GM23338 (cell line): Measurements from ENCODE around the gene FGGY. TPM values are rescaled to one million over a fixed set of nuclear protein-coding genes. Genes with fewer than 3 reads are reported as not detected.

Source experiments
- ATAC-seq: fragments of 200-7000 bp; cut with Tn5 transposase; 3 replicates; pipeline ENCODE4 v1.9.1; 2020
- DNase-seq: peaks from one replicate; pipeline ENCODE4 v3.0.0-alpha.2; 2015; ENCODE audit warnings: low spot score
- H2AFZ ChIP-seq: fragments of 200-600 bp; sonication (generic); 2 replicates; pipeline ENCODE4 v1.8.0; 2016; ENCODE audit warnings: antibody characterized with exemption, mild to moderate bottlenecking, moderate library complexity
- H3F3A ChIP-seq: fragments of 200-600 bp; sonication (generic); replicated peaks from 2 replicates; pipeline ENCODE4 v1.8.0; 2017; ENCODE audit warnings: antibody characterized with exemption, mixed run types, low read depth
- H3K27ac ChIP-seq: fragments of 200-600 bp; sonication (generic); 2 replicates; pipeline ENCODE4 v1.6.1; 2016; ENCODE audit warnings: low read depth
- H3K27me3 ChIP-seq: fragments of 200-600 bp; sonication (generic); 2 replicates; pipeline ENCODE4 v1.8.0; 2016; ENCODE audit warnings: mild to moderate bottlenecking, mixed run types, moderate library complexity; ENCODE audit not compliant: insufficient read depth
- H3K36me3 ChIP-seq: fragments of 200-600 bp; sonication (generic); 2 replicates; pipeline ENCODE4 v1.8.0; 2016; ENCODE audit warnings: mild to moderate bottlenecking; ENCODE audit not compliant: insufficient read depth
- H3K4me1 ChIP-seq: fragments of 200-600 bp; sonication (generic); 2 replicates; pipeline ENCODE4 v1.8.0; 2016; ENCODE audit warnings: mild to moderate bottlenecking, moderate library complexity; ENCODE audit not compliant: insufficient read depth
- H3K4me2 ChIP-seq: fragments of 200-600 bp; sonication (generic); 2 replicates; pipeline ENCODE4 v1.7.1; 2017; ENCODE audit warnings: mixed run types
- H3K4me3 ChIP-seq: fragments of 200-600 bp; sonication (generic); 2 replicates; pipeline ENCODE4 v1.6.1; 2016; ENCODE audit warnings: mixed run types
- H3K79me2 ChIP-seq: fragments of 200-600 bp; sonication (generic); replicated peaks from 2 replicates; pipeline ENCODE4 v1.8.0; 2017; ENCODE audit warnings: mild to moderate bottlenecking; ENCODE audit not compliant: insufficient read depth
- H3K9me2 ChIP-seq: fragments of 200-600 bp; sonication (generic); 2 replicates; pipeline ENCODE4 v1.8.0; 2017; ENCODE audit not compliant: insufficient read depth
- H4K20me1 ChIP-seq: fragments of 200-600 bp; sonication (generic); replicated peaks from 2 replicates; pipeline ENCODE4 v1.8.0; 2017; ENCODE audit warnings: mild to moderate bottlenecking; ENCODE audit not compliant: insufficient read depth
- H3K27ac Mint-ChIP-seq: 2 replicates; pipeline ENCODE4 v1.8.0; 2020; ENCODE audit warnings: inconsistent platforms, mild to moderate bottlenecking, moderate library complexity, mixed read lengths
- H3K27me3 Mint-ChIP-seq: 3 replicates; pipeline ENCODE4 v1.8.0; 2022; ENCODE audit warnings: low read depth, mild to moderate bottlenecking, moderate library complexity, mixed read lengths, inconsistent platforms; ENCODE audit not compliant: insufficient read depth, poor library complexity
- H3K36me3 Mint-ChIP-seq: 3 replicates; pipeline ENCODE4 v1.8.0; 2021; ENCODE audit warnings: low read depth, mild to moderate bottlenecking, inconsistent platforms, moderate library complexity, mixed read lengths
- H3K4me1 Mint-ChIP-seq: 3 replicates; pipeline ENCODE4 v1.8.0; 2020; ENCODE audit warnings: mild to moderate bottlenecking, inconsistent platforms, mixed read lengths
- H3K4me3 Mint-ChIP-seq: 3 replicates; pipeline ENCODE4 v1.8.0; 2021; ENCODE audit warnings: moderate library complexity, mild to moderate bottlenecking, inconsistent platforms, mixed read lengths
- H3K9me3 Mint-ChIP-seq: 3 replicates; pipeline ENCODE4 v1.8.0; 2020; ENCODE audit warnings: moderate library complexity, mild to moderate bottlenecking, inconsistent platforms, mixed read lengths
- CREB1 ChIP-seq: fragments of 250-450 bp; sonication (Bioruptor Pico); IDR thresholded peaks from 2 replicates; pipeline ENCODE4 v1.5.0; 2020; ENCODE audit warnings: low read depth, mild to moderate bottlenecking, moderate library complexity
- ETS1 ChIP-seq: IDR thresholded peaks from 2 replicates; pipeline ENCODE4 v1.6.1; 2016; ENCODE audit warnings: antibody characterized with exemption
- EZH2phosphoT487 ChIP-seq: fragments of 200-600 bp; sonication (generic); IDR thresholded peaks from one replicate; pipeline ENCODE4 v1.8.1; 2018; ENCODE audit warnings: antibody characterized with exemption; ENCODE audit not compliant: unreplicated experiment
- JUNB ChIP-seq: IDR thresholded peaks from one replicate; pipeline ENCODE4 v1.6.1; 2016; ENCODE audit warnings: antibody characterized with exemption; ENCODE audit not compliant: unreplicated experiment
- POLR2AphosphoS5 ChIP-seq: IDR thresholded peaks from 2 replicates; pipeline ENCODE4 v1.6.1; 2016; ENCODE audit warnings: antibody characterized with exemption, low read depth
- REST ChIP-seq: IDR thresholded peaks from one replicate; pipeline ENCODE4 v1.6.1; 2018; ENCODE audit warnings: antibody characterized with exemption; ENCODE audit not compliant: unreplicated experiment
- STAT1 ChIP-seq: IDR thresholded peaks from one replicate; pipeline ENCODE4 v1.6.1; 2016; ENCODE audit warnings: antibody characterized with exemption; ENCODE audit not compliant: unreplicated experiment
- ZNF114 ChIP-seq: fragments of 250-450 bp; sonication (Bioruptor Pico); IDR thresholded peaks from 2 replicates; pipeline ENCODE4 v1.5.0; 2020; ENCODE audit warnings: mild to moderate bottlenecking, moderate library complexity
- ZNF331 ChIP-seq: fragments of 250-450 bp; sonication (Bioruptor Pico); IDR thresholded peaks from 2 replicates; pipeline ENCODE4 v1.5.0; 2020; ENCODE audit warnings: low read depth, mild to moderate bottlenecking, moderate library complexity
- ZNF462 ChIP-seq: fragments of 250-450 bp; sonication (Bioruptor Pico); IDR thresholded peaks from 2 replicates; pipeline ENCODE4 v1.5.0; 2020; ENCODE audit warnings: mild to moderate bottlenecking, moderate library complexity
- polyA plus RNA-seq: library from polyadenylated mRNA; unstranded; fragments of >200 nt; fragmentation: Nextera tagmentation; extraction: Ambion mirVana; gene quantifications from 2 replicates; pipeline ENCODE4 v1.2.1, GENCODE V29; 2016
- total RNA-seq: library from RNA; depleted of rRNA; stranded (reverse); fragments of >200 nt; shearing (Covaris generic); gene quantifications from 2 replicates; pipeline ENCODE4 v1.2.3, GENCODE V29; 2014

The FGGY gene
- total and polyA plus RNA-seq, 2 experiments from 2014 or later = 10.9 to 21.4 TPM

GRCh38 chr1:59671953-59672305, 375.0 kb downstream of the FGGY start:
- no peaks in the 10 kb centered on the region for H3K36me3 ChIP-seq
- Mint-ChIP-seq H3K27ac (no peak overlapping the region), H3K4me1 (peaks cover 46% of the 10 kb centered on the region), H3K9me3 (no peaks in the 10 kb centered on the region), H3K4me3 (no peak overlapping the region), H3K27me3 (peaks cover 1% of the 10 kb centered on the region), H3K36me3 (peaks cover 4% of the 10 kb centered on the region; the same call in 2 of the 3 replicates)
- no peaks in the 10 kb centered on the region for H3K79me2 ChIP-seq
- H3K9me2 ChIP-seq = 0 out of 2 replicates have a peak, but pooled peaks cover 2% of the 10 kb centered on the region
- no peaks in the 10 kb centered on the region for H3K27me3 ChIP-seq
- TF ChIP-seq POLR2AphosphoS5 (no peak), CREB1 (CRISPR knock-in tag) (no peak), ZNF331 (no peak), EZH2phosphoT487 (no peak), ETS1 (no peak), STAT1 (no peak), ZNF462 (no peak), REST (no peak), ZNF114 (no peak), JUNB (no peak)
- no peak overlapping the region for H2AFZ ChIP-seq
- H3K27ac ChIP-seq = no peak overlapping the region
- no peaks in the 10 kb centered on the region; the same call in 1 of the 2 replicates for H3F3A ChIP-seq
- H4K20me1 ChIP-seq = no peaks in the 10 kb centered on the region
- no peak overlapping the region for H3K4me2 ChIP-seq
- H3K4me3 ChIP-seq = no peak overlapping the region
- DNase-seq (no peak), ATAC-seq (no peak)
- peaks cover 26% of the 10 kb centered on the region for H3K4me1 ChIP-seq
